ENCODE measurements around the gene HELZ2.

The HELZ2 gene

DNA sequence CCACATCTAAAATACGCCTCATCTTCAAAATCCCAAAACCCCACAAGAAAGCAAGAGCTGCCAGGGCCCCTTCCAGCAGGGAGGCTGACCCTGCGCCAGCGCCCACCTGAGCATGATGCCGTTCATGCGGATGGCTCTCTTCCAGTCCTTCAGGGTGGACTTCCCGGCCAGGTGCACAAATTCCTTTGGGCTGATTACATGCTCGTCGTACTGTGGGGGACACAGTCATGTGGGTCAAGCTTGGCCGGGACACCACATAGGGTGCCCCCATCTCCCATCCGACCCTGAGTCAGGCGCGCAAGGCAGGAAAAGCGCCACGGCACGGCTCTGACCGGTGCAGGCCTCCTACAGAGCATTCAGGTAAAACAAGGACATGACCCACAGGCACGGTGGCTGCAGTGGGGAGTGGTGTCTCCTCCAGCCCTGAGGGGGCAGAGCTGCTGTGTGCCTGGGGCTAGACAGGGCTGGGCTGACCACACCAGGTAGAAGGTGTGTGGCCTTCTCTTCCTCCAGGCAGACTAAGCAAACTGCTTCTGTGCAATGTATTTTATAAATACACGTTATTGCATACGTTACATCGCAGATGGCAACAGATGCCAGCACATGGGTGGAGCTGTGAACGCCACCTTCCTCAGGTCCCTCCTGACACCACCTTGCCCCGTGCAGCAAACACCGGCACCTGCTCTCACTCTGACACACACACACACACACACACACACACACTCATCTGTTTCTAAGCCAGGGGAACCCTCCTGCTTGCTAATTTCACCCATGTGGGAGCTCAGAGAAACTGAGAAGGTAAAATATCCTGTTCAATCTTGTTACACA, 23.8 kb upstream of the HELZ2 start:
- no peak for FAIRE-seq

DNA sequence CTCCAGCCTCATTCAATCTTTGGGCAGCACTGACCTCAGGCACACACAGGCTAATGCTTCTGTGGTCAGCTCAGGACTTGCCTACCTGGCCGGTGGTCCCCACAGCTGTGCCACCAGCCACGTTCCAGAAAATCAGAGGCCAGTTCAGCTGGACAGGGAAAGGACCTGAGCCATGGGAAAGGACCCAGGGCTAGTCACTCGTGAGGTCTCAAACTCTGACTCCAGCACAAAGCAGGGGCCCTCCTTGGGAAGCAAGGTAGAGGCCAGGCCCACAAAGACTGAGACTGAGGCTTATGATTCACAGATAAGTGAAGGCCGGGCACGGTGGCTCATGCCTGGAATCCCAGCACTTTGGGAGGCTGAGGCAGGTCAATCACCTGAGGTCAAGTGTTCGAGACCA, 22.4 kb upstream of the HELZ2 start:
- FAIRE-seq = no peak

DNA sequence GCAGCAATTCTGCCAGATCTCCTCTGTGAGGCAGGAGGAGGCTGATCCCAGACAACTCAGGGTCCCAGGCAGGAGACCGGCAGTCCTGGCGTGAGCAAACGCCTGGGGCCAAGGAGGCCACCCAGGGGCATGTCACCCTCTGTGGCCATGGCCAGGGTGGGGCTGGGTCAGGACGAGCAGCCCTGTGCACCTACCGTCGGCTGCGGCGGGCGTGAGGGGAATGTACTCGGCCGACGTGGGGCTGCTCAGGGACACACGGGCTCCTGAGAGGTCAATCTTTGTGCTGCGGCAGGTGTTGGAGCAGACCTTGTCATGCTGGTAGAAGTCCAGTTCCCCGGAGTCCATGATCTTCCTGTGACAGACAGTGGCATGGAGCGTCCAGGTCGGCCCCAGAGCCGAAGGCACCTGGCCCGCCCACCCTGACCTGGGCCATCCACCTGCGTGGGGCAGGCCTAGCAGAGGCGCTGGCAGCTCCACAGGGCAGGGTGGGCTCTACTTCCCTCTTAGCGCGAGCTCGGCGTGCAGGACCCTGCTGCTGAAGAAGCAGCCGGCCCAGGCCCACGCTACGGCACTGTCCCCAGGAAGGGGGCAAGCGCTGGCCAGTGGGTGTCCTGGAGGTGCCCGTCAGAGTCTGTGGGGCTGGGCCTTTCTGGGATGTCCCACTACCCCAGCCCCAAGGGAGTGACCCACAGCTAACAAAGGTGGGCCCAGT, 21.5 kb upstream of the HELZ2 start:
- FAIRE-seq = no peak

DNA sequence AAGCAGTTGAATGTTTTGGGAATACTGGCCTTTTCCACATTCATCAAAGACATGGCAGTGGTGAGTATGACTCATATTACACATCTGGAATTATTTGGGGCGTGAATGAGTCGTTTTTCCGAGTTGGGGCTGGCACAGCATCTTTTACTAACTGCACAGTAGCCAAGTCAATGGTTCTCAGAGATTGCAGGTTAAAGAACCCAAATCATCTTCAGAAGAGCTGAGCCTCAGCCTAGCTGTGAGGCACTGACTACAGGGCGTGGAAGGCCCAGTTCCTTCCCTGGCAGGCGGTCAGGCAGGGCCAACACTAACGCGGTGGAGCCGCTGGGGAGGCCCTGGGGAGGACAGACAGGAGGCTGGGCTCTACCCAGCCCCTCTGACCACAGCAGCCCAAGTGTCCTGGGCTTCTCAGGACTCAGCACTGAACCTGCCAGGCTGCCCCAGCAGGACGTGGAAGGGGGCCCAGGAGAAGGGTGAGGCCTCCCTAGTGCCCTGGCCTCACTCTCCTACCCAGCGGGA, 20.1 kb upstream of the HELZ2 start:
- no peak for FAIRE-seq

DNA sequence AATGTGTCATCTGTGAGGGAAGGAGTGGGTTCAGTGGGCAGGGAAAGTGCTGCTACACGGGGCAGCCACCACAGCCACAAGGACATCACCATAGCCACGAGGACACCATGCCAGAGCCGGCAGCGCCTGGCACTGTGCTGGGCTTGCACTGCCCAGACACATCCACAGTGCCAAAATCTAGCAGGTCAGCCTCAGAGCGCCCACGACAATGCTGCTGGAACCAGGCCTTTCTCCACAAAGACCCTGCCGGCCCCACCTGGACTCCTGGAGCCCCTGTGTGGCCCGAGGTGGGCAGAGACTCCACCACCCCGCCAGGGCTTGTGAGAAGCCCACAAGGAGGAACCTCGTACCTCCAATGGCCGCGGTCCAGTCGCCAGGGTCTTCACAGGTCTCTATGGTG, 18.6 kb upstream of the HELZ2 start:
- no peak for FAIRE-seq

DNA sequence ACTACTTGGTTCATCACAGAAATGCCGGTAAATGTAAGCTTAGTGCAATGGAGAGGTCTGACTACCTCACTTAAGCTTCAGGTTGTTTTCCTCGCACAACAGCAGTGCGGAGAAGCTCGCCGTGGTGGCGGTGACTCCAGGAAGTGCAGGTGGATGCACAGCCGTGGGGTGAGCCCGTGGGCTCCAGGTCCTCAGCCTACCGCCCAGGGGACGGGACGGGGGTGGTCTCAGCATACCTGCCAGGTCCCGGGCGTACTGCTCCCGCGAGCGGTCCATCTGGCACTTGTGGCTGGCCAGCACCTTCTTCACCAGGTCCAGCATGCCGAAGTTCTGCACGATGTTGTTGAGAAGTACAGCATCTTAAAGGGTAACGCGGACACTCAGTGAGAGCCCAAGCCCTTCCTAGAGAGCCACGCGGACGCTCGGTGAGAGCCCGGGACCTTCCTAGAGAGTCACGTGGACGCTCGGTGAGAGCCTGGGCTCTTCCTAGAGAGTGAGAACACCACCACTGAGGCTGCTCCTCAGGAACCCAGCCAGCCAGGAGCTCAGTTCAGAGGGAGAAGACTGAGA, 17.8 kb upstream of the HELZ2 start:
- no peak for FAIRE-seq

DNA sequence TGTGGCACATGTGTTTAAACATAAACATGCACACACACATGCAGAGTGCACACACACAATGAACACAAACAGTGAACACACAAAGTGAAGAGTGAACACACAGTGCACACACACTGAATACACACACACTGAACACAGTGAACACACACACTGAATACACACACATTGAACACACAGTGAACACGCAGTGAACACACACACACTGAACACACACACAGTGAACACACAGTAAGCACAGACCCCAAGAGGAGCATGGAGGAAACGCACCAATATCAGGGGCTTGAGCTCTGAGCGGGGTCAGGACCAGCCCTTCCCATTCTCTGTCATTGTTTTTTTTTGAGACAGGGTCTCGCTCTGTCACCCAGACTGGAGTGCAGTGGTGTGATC, 17.1 kb upstream of the HELZ2 start:
- FAIRE-seq = no peak

DNA sequence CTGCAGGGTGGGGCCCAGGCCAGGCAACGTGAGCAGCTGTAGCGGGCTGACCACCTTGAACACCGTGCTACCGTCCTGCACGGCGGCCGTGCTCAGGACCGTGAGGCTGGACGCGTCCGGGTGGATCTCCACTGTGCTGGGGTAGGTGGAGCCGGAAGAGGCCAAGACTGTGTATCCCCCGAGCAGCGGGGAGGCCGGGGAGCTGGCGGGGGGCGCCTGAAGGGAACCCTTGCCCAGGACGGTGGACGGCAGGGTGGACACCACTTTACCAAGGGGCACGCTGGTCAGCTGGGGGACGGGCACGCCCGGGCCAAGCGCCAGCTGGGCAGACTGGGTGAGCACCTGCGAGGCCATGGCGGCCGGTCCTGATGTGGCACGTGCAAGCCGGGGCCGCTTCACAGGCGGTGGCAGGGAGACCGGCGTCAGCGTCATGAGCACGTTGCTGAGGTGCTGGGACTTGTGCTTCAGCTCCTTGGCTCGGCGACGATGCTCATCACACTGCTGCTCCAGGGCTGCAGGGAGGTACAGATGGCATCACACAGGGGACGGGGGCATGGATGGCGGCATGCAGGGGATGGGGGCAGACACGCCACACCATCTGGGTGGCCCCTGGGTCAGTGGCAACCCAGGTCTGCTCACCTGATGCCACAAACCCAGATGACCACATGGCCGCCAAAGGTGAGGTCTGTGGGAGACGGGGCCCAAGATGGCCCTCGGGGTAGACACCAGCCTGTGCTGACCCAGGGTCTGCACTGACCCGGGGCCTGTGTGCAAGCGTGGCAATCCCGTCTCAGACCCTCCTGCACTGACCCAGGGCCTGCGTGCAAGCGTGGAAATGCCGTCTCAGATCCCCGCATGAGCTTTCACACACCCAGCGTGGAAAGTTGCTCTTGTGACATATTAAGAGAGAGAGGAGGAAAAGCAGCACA, 16.4 kb upstream of the HELZ2 start:
- FAIRE-seq = no peak

DNA sequence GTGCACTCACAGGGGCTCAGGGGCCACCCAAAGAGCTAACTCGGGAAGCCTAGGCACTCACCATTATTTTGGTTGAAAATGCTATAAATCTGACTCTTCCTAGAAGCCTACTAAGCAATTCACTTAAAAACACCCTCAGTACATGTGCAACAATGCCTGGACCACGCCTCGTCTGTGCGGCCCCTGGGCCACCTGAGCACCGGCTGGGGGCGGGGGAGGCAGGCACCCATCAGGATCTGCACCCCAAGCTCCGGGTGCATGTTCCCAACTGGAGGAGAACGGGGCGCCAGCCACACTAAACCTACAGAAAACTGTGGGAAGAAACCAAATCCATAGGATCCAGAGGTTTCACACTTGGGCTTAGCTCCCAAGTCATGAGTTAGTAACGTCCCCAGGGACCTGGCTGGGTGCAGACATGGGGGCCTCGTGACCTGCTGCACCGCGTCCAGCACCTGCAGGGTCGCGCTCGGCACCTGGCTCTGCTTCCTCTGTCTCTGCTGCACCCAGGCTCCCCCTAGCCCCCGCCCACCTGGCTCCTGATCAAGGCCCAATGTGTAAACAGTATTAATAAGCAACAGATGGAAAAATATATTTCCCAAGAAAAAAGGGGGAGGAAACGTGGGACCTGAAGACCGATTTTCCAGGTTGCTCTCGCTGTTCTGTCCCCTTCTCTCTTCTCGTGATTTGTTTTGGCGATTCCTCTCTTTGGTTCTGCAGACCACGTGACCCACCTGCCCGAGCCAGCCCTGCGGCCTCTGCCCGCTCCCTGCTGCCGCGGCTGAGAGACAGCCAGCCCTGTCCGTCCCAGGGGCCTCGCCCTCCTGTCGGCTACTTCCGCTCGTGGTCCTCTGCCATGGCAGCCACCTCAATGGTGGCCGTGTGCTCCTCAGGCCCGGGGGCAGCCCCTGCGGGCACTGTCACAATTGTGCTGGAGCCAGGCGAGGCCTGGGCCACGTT, 15.5 kb upstream of the HELZ2 start:
- FAIRE-seq = no peak

DNA sequence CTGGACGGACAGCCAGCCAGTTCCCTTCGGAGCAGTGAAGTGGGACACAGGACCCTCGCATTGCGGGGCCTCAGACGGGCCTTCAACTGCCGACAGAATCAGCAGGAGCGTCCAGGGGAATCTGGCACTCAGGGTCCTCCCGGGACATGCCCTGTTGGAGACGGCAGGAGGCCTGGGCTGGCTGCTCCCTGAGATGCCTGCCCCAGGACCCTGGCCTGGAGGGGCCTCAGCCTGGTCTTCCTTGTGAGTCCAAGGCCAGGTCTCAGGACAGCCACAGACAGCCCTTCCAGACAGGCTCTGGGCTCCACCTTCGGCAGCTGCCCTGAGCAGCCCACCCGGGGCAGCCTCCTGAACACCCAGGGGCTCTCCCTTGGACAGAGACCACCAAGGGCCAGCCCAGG, 14.6 kb upstream of the HELZ2 start:
- no peak for FAIRE-seq

DNA sequence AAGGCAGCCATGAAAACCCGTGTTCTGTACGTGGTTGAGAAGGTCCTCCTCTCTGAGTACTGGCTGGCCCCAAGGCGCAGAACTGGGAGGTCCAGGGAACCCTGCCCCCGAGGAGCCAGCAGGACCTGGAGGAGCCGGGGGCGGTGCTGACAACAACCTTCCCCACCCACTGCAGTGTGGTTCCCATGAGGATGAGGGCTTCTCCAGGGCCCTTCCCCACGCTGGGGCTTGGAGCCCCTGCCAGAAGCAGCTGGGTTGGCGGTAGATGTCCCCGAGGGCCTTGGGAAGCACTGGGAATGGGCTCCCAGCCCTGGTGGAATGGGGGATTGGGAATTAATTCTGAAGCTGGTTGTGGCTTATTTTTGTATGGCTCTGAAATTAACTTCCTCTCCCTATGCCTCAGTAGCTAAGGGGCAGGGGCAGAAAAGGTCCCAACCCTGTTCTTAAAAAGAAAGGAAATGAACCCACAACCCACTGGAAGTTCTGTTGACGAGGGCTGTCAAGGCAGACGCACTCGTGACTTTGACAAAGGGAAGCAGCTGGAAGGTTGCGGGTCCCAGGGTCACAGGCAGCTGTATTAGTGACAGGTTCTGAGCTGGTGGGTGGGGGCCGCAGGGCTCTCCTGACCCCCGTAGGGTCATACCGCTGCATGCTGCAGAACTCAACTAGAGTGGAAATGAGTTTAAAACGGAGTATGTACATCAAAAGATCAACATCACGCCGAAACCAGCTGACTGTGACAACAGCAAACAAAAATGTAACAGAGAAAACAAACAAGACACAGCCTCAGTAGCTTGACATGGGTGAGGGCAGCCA, 13.9 kb upstream of the HELZ2 start:
- FAIRE-seq = no peak

DNA sequence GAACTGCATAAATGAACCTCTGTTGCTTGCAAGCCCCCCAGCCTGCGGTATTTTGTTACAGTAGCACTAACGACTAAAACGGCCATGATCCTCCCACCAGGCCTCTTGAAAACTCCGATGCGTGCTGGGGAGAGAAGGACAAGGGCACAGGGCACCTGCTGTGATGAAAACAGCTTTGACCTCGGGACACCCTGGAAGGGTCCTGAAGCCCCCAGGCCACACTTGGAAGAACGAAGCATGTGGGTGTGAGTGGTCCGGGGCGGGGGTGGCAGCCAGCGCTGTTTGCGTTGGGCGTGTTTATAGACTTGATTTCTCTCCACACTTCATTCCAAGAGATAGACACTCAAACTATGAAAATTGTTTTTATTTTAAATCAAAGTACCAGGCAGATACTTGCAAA, 13.2 kb upstream of the HELZ2 start:
- no peak for FAIRE-seq

DNA sequence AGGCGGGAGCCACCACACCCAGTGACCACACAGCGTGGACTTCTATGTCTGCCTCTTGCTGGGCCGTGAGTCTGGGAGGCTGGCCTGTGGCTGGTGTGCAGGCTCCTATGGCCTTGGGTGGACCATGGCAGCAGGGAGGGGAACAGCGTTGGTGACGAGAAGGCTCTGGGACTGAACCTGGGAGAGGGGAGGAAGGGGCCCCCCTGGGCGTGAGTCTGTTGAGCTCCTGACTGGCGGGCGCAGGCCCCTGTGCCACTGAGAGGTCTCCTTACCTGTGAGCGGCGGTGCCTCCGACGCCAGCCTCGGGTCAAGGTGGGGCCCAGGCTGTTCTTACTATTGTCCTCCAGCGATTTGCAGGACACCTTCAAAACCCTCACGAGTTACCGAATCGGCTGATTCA, 12.8 kb upstream of the HELZ2 start:
- FAIRE-seq = no peak

DNA sequence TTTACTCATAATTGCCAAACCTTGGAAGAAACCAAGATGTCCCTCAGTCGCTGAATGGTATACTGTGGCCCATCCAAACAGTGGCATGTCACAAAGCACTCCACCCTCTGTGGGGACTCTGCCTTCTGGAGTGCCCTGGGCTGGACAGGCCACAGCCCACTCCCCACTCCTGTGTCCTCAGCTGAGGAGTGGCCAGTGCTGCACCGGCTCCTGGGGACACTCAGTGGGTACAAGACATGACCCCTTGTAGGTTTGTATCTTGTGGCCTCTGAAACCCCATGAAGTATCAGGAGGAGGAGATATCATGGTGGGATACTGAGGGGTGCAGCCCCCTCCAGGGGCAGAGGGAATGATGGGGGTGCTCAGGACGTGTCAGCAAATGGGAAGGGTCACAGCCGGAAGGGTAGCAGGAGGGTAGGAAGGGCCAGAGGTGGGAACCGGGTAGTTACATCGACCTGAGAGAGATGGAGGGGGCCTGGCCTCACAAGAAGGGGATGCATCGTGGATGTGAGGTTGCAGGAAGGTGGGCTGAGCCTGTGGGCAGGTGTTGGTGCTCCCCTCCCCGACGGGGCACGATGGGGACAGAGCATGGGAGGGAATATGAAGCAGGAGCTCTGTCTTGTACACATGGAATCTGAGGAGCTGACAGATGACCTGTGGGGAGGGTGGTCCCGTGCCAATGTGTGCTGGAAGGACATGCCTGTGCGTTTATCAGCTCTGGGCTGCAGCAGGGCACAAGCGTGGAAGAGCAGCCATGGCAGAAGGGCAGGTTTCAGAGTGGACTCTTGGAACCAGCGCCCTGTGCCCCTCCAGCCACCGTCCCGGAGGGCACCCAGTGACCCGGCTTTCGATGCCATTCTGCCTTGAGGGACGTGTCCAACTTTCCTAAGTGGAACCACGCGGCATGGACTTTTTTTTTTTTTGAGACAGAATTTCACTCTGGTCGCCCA, 11.9 kb upstream of the HELZ2 start:
- FAIRE-seq = no peak

DNA sequence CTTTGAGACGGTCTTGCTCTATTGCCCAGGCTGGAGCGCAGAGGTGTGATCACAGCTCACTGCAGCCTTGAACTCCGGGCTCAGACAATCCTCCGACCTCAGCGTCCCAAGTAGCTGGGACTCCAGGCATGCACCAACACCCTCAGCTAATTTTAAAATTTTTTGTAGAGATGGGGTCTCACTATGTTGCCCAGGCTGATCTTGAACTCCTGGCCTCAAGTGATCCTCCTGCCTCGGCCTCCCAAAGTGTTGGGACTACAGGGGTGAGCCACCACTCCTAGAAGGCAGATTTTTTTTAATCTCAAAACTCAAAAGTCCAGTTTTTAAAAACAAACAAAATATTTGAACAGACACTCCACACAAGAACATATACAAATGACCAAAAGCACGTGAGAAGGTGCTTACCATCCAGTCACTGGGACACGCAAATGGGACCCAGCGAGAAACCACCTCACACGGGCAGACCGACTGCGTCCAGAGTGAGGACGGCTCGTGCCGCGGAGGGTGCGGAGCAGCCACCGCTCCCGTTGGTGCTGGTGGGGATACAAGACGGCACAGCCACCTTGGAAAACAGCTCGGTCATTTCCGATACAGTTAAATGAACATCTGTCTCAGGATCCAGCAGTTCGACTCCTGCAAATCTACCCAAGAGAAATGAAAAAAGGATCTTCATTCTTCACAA, 8.5 kb upstream of the HELZ2 start:
- no peak for FAIRE-seq

DNA sequence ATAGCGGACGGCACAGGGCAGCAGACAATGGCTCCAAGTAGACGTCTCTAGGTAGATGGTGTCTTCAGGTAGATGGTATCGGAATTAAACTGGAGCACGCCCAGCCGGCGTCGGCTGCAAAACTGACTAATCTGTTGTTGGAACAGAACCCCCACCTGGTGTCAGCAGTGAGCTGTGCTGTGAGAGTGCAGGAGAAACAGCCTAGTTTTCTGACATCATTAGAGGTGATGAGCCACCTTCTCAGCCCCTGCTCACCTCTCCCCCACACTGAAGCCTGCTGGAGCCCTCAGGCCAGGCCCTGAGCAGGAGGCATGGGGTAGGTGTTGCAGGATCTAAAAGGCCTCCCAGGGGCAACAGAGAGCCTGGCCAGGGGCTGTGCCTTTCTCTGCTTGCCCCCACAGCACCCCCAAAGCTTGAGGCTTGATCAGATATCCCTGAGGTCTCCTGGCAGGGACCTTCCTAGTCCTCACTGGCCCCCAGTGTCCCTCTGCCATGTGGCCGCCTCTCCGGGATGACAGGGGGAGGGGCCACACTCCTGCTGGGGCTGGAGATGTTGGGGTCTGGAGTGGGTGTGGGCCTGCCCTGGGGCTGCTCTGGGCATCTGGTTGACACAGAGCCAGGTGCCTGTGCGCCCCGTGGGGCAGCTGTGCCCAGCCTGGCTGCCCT, 6.9 kb upstream of the HELZ2 start:
- no peak for FAIRE-seq

DNA sequence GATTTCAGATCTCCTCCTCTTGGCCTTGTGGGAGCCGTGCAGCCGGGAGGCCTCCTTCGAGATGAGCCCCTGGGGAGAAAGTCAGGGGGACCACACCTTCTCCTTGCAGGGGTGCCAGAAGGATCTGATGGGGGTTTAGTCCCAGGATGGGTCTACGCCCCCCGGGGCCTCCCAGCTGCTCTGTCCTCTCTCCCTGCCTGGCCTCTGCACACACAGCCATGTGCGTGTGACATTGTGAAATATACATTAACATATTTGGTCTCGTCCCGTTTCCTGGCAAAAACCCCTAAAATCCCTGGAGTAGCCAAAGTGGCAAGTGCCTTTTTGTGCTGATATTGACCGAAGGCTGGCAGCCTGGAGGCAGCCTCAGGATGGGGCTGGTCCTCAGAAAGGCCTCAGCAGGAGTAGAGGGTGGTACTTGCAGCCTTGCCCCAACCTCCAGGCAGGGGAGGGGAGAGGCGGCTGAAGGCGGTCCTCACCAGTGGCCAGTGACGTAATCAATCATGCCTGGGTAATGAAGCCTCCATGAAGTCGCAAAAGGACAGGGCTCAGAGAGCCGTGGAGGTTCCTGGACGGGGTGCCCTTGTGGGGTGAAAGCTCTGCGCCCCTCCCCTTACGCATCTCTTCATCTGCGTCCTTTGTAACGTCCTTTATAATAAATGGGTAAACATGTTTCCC, 5.1 kb upstream of the HELZ2 start:
- no peak for FAIRE-seq

All from islet of Langerhans (tissue), 1 donor.